ENCODE data around the gene DLGAP3. TPM values are rescaled to one million over a fixed set of nuclear protein-coding genes. Genes with fewer than 3 reads are reported as not detected.

DLGAP3 gene
- total RNA-seq, 5 donors from 2014 or later (not counting 1 experiment from before 2014, with no cell fraction given): 0.78 to 1.6 (median 0.99) TPM

- no peaks in the 10 kb centered on the region for H3K27me3 Mint-ChIP-seq
- 78% methylated on average over 10 of the region's 14 CpGs for WGBS (ENCODE audit: insufficient coverage)
- no peaks in the 10 kb centered on the region for H3K9me3 Mint-ChIP-seq
- H3K36me3 Mint-ChIP-seq: peaks cover 18% of the 10 kb centered on the region
- H3K4me3 Mint-ChIP-seq: no peak overlapping the region
- H3K27ac Mint-ChIP-seq: no peak overlapping the region
- H3K4me3 ChIP-seq (ENCODE audit: control insufficient read depth in 1 of 2, extremely low read depth in 1 of 2, low read length in 1 of 2): no peak overlapping the region
- DNase-seq (no peak), ATAC-seq (replicated peaks in 1 of 4) (no peak)
- CTCF ChIA-PET: no interaction called here
- peaks cover 6 to 11% of the 10 kb centered on the region in 2 donors for H3K36me3 ChIP-seq (ENCODE audit: control insufficient read depth in 2 of 2, extremely low read depth in 1 of 2, insufficient read depth in 1 of 2, low read length in 1 of 2)
- peaks cover 11 to 14% (median 14%) of the 10 kb centered on the region in 3 donors for H3K4me1 Mint-ChIP-seq
- H3K27ac ChIP-seq (ENCODE audit: low read length): no peak overlapping the region
- H3K9me3 ChIP-seq: no peaks in the 10 kb centered on the region
- no peaks in the 10 kb centered on the region for H3K4me1 ChIP-seq (ENCODE audit: control insufficient read depth in 1 of 2, extremely low read depth in 1 of 2, insufficient read depth in 2 of 2, low read length in 2 of 2)
- H3K27me3 ChIP-seq (replicated peaks in 1 of 2; ENCODE audit: control insufficient read depth in 2 of 2, extremely low read depth in 1 of 2, insufficient read depth in 2 of 2, low read length in 1 of 2): no peaks in the 10 kb centered on the region
- POLR2A ChIA-PET: no interaction called here
These were observed 85.8 kb downstream of the DLGAP3 start for GRCh38 chr1:34843392-34844251.

DNA sequence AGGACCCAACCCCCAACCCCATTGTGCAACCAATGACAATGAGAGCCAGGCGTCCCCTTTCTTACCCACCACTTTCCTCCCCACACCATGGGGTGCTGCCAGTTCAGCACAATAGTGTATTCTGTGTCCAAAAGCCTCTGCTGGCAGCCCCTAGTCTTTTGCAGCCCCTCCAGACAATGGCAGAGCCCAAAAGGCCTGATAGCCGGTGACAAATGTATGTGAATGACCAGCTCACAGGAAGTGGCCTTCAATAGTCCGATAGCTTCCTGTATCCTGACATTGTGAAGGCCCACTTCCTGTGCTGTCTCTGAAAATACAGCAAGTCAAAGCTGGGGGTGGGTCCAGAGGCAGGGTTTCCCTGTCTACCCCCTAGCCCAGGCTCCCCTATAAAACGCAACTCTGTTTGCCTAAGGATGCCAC lies 86.5 kb downstream of the DLGAP3 start:
- H3K36me3 ChIP-seq (ENCODE audit: control insufficient read depth in 2 of 2, extremely low read depth in 1 of 2, insufficient read depth in 1 of 2, low read length in 1 of 2): peaks cover 5 to 6% of the 10 kb centered on the region in 2 donors
- DNase-seq: no peak
- Mint-ChIP-seq H3K27me3 (no peaks in the 10 kb centered on the region), H3K36me3 (peaks cover 13% of the 10 kb centered on the region), H3K9me3 (no peaks in the 10 kb centered on the region), H3K4me1 (peaks cover 11 to 12% (median 12%) of the 10 kb centered on the region in 3 donors), H3K4me3 (no peak overlapping the region), H3K27ac (no peak overlapping the region)
- ATAC-seq (replicated peaks in 1 of 4): no peak
- H3K27ac ChIP-seq (ENCODE audit: low read length): no peak overlapping the region
- 71% methylated on average over 3 of the region's 4 CpGs for WGBS (ENCODE audit: insufficient coverage)
- POLR2A ChIA-PET: no interaction called here
- CTCF ChIA-PET: interaction anchor here in 1 of 2 donors (0.6 kb wide), 1 partner anchor 9 kb away, joined by 3 read pairs; no protein-coding TSS in a partner anchor
- no peak overlapping the region for H3K4me3 ChIP-seq (ENCODE audit: control insufficient read depth in 1 of 2, extremely low read depth in 1 of 2, low read length in 1 of 2)
- H3K4me1 ChIP-seq (ENCODE audit: control insufficient read depth in 1 of 2, extremely low read depth in 1 of 2, insufficient read depth in 2 of 2, low read length in 2 of 2): no peaks in the 10 kb centered on the region
- no peaks in the 10 kb centered on the region for H3K9me3 ChIP-seq
- H3K27me3 ChIP-seq (replicated peaks in 1 of 2; ENCODE audit: control insufficient read depth in 2 of 2, extremely low read depth in 1 of 2, insufficient read depth in 2 of 2, low read length in 1 of 2): no peaks in the 10 kb centered on the region

DNA sequence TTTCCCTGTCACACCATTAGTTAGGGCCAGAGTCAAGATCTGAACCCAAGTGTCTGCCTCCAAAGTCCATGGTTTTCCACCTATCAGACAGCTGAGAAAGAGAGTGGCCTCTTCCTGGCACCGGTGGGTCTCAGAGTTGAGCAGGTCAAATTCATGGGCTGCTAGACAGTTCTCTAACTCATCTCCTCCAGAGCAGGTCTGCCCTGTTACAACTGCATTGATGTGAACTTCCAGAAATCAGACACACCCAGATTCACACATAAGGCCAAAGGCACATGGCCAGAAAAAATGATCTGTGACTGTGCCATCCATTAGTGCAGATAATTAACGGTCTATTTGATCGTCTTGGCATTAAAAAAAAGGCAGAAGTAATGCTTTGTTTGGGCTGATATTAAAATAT lies 87.4 kb downstream of the DLGAP3 start:
- ATAC-seq (replicated peaks in 1 of 4) (no peak), DNase-seq (no peak)
- Mint-ChIP-seq H3K4me3 (no peak overlapping the region), H3K9me3 (no peaks in the 10 kb centered on the region), H3K27ac (no peak overlapping the region), H3K27me3 (no peaks in the 10 kb centered on the region), H3K4me1 (peaks cover 10 to 12% (median 11%) of the 10 kb centered on the region in 3 donors), H3K36me3 (peaks cover 10% of the 10 kb centered on the region)
- POLR2A ChIA-PET: no interaction called here
- WGBS (ENCODE audit: insufficient coverage): 89% methylated on average over 1 of the region's 3 CpGs
- Histone ChIP-seq H3K27ac (ENCODE audit: low read length) (no peak overlapping the region), H3K27me3 (replicated peaks in 1 of 2; ENCODE audit: control insufficient read depth in 2 of 2, extremely low read depth in 1 of 2, insufficient read depth in 2 of 2, low read length in 1 of 2) (no peaks in the 10 kb centered on the region), H3K4me1 (ENCODE audit: control insufficient read depth in 1 of 2, extremely low read depth in 1 of 2, insufficient read depth in 2 of 2, low read length in 2 of 2) (no peaks in the 10 kb centered on the region), H3K36me3 (ENCODE audit: control insufficient read depth in 2 of 2, extremely low read depth in 1 of 2, insufficient read depth in 1 of 2, low read length in 1 of 2) (peaks cover 0 to 6% of the 10 kb centered on the region in 2 donors), H3K9me3 (no peaks in the 10 kb centered on the region), H3K4me3 (ENCODE audit: control insufficient read depth in 1 of 2, extremely low read depth in 1 of 2, low read length in 1 of 2) (no peak overlapping the region)
- CTCF ChIA-PET: no interaction called here

DNA sequence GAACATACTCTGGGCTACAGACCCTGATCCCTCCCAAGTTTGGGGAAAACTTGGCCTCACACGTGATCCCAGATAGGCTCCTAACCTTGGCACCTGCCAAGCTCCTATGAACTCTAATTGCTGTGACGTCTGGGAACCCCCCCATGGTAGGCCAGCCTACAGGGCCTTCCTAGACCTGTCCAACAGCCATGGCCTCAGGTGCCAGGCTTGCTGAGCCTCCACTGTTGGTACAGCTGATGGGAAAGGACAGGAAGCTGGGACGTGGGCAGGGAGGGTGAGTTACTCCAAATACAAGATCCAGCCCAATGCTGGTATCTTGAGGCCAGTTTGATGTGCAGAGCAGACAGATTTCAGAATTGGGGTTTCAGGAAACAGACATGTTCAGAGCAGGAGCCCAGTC lies 89.0 kb downstream of the DLGAP3 start:
- Mint-ChIP-seq H3K27me3 (no peaks in the 10 kb centered on the region), H3K4me1 (peaks cover 8 to 12% (median 11%) of the 10 kb centered on the region in 3 donors), H3K4me3 (no peak overlapping the region), H3K36me3 (peaks cover 11% of the 10 kb centered on the region), H3K9me3 (no peaks in the 10 kb centered on the region), H3K27ac (no peak overlapping the region)
- Histone ChIP-seq H3K4me3 (ENCODE audit: control insufficient read depth in 1 of 2, extremely low read depth in 1 of 2, low read length in 1 of 2) (no peak overlapping the region), H3K36me3 (ENCODE audit: control insufficient read depth in 2 of 2, extremely low read depth in 1 of 2, insufficient read depth in 1 of 2, low read length in 1 of 2) (peaks cover 0 to 6% of the 10 kb centered on the region in 2 donors), H3K27ac (ENCODE audit: low read length) (no peak overlapping the region), H3K4me1 (ENCODE audit: control insufficient read depth in 1 of 2, extremely low read depth in 1 of 2, insufficient read depth in 2 of 2, low read length in 2 of 2) (no peaks in the 10 kb centered on the region), H3K9me3 (no peaks in the 10 kb centered on the region), H3K27me3 (replicated peaks in 1 of 2; ENCODE audit: control insufficient read depth in 2 of 2, extremely low read depth in 1 of 2, insufficient read depth in 2 of 2, low read length in 1 of 2) (no peaks in the 10 kb centered on the region)
- ChIA-PET CTCF (no interaction called here), POLR2A (no interaction called here)
- 80% methylated on average over 2 of the region's 3 CpGs for WGBS (ENCODE audit: insufficient coverage)
- ATAC-seq (replicated peaks in 1 of 4): no peak
- DNase-seq: no peak

GRCh38 chr1:34839526-34840305 lies 89.7 kb downstream of the DLGAP3 start:
- Histone ChIP-seq H3K27ac (ENCODE audit: low read length) (no peak overlapping the region), H3K27me3 (replicated peaks in 1 of 2; ENCODE audit: control insufficient read depth in 2 of 2, extremely low read depth in 1 of 2, insufficient read depth in 2 of 2, low read length in 1 of 2) (no peaks in the 10 kb centered on the region), H3K9me3 (no peaks in the 10 kb centered on the region), H3K4me3 (ENCODE audit: control insufficient read depth in 1 of 2, extremely low read depth in 1 of 2, low read length in 1 of 2) (no peak overlapping the region), H3K4me1 (ENCODE audit: control insufficient read depth in 1 of 2, extremely low read depth in 1 of 2, insufficient read depth in 2 of 2, low read length in 2 of 2) (no peaks in the 10 kb centered on the region), H3K36me3 (ENCODE audit: control insufficient read depth in 2 of 2, extremely low read depth in 1 of 2, insufficient read depth in 1 of 2, low read length in 1 of 2) (peaks cover 0 to under 1% of the 10 kb centered on the region in 2 donors)
- H3K36me3 Mint-ChIP-seq: peaks cover 14% of the 10 kb centered on the region
- H3K4me3 Mint-ChIP-seq: no peak overlapping the region
- H3K27ac Mint-ChIP-seq: no peak overlapping the region
- peaks cover 8 to 12% (median 11%) of the 10 kb centered on the region in 3 donors for H3K4me1 Mint-ChIP-seq
- ATAC-seq (replicated peaks in 1 of 4): no peak
- ChIA-PET CTCF (no interaction called here), POLR2A (no interaction called here)
- DNase-seq: no peak
- no peaks in the 10 kb centered on the region for H3K9me3 Mint-ChIP-seq
- no peaks in the 10 kb centered on the region for H3K27me3 Mint-ChIP-seq
- WGBS (ENCODE audit: insufficient coverage): 89% methylated on average over 3 of the region's 14 CpGs

GRCh38 chr1:34833711-34834110 lies 95.7 kb downstream of the DLGAP3 start:
- H3K4me3 ChIP-seq (ENCODE audit: control insufficient read depth in 1 of 2, extremely low read depth in 1 of 2, low read length in 1 of 2): no peak overlapping the region
- ATAC-seq (replicated peaks in 1 of 4) (no peak), DNase-seq (no peak)
- H3K36me3 ChIP-seq (ENCODE audit: control insufficient read depth in 2 of 2, extremely low read depth in 1 of 2, insufficient read depth in 1 of 2, low read length in 1 of 2): no peaks in the 10 kb centered on the region
- H3K36me3 Mint-ChIP-seq: peaks cover 9% of the 10 kb centered on the region
- H3K4me1 ChIP-seq (ENCODE audit: control insufficient read depth in 1 of 2, extremely low read depth in 1 of 2, insufficient read depth in 2 of 2, low read length in 2 of 2): no peaks in the 10 kb centered on the region
- H3K27ac Mint-ChIP-seq: no peak overlapping the region
- H3K4me1 Mint-ChIP-seq: no peaks in the 10 kb centered on the region
- no peaks in the 10 kb centered on the region for H3K9me3 Mint-ChIP-seq
- H3K27me3 Mint-ChIP-seq: no peaks in the 10 kb centered on the region
- no peaks in the 10 kb centered on the region for H3K27me3 ChIP-seq (replicated peaks in 1 of 2; ENCODE audit: control insufficient read depth in 2 of 2, extremely low read depth in 1 of 2, insufficient read depth in 2 of 2, low read length in 1 of 2)
- POLR2A ChIA-PET: interaction anchor here in 1 of 2 donors (0.7 kb wide), 1 partner anchor 18 kb away, joined by 7 read pairs; no protein-coding TSS in a partner anchor
- no peak overlapping the region for H3K27ac ChIP-seq (ENCODE audit: low read length)
- CTCF ChIA-PET: interaction anchor here in 1 of 2 donors (0.6 kb wide), 1 partner anchor 73 kb away, joined by 3 read pairs; no protein-coding TSS in a partner anchor
- no peak overlapping the region for H3K4me3 Mint-ChIP-seq
- 86% methylated on average over 1 of the region's 1 CpG for WGBS (ENCODE audit: insufficient coverage)
- H3K9me3 ChIP-seq: no peaks in the 10 kb centered on the region

Measured in T-cell (primary cell).